HEK293 (cell line): ENCODE measurements around the gene GLI1.

ENCODE experiments used
- CTCF ChIA-PET: fragments of 350-600 bp; formaldehyde crosslinking; extraction: SDS; loops from one replicate; lab custom pipeline; 2021; ENCODE audit warnings: antibody characterized with exemption; lab: Yijun Ruan, JAX
- POLR2A ChIA-PET: fragments of 300-600 bp; formaldehyde crosslinking; extraction: SDS; loops from one replicate; lab custom pipeline; 2020; ENCODE audit warnings: antibody characterized with exemption, inconsistent platforms; lab: Yijun Ruan, JAX
- H3K27ac ChIP-seq: fragments of 200-500 bp; sonication (Bioruptor generic); 2 replicates; pipeline ENCODE4 v1.5.1; 2014; ENCODE audit warnings: low read depth, low read length, control low read depth, inconsistent platforms; ENCODE audit errors: extremely low read depth
- H3K36me3 ChIP-seq, 2 experiments: fragments of 200-500 bp in 1 of 2; sonication (Bioruptor generic) in 1 of 2; 1 replicate in 1 of 2; 2 replicates in 1 of 2; pipeline ENCODE4 v1.5.1; 2014 to 2017; ENCODE audit warnings: inconsistent platforms in 2 of 2, low read length in 2 of 2; ENCODE audit not compliant: control insufficient read depth in 2 of 2, insufficient read depth in 1 of 2
- H3K4me1 ChIP-seq: fragments of 200-500 bp; sonication (Bioruptor generic); 2 replicates; pipeline ENCODE4 v1.5.1; 2014; ENCODE audit warnings: mild to moderate bottlenecking, low read length, inconsistent platforms; ENCODE audit not compliant: control insufficient read depth, insufficient read depth
- H3K4me3 ChIP-seq: 2 replicates; pipeline ENCODE4 v1.5.1; 2011; ENCODE audit warnings: low read depth, mild to moderate bottlenecking, control low read depth, low read length, moderate library complexity
- H3K9me3 ChIP-seq: fragments of 200-500 bp; sonication (Bioruptor generic); 2 replicates; pipeline ENCODE4 v1.5.1; 2014; ENCODE audit warnings: low read depth, low read length, inconsistent platforms; ENCODE audit not compliant: control insufficient read depth, insufficient read depth
- CTCF ChIP-seq: fragments of 450-650 bp; formaldehyde crosslinking; IDR thresholded peaks from 2 replicates; pipeline ENCODE4 v1.5.1; 2016; ENCODE audit warnings: missing biosample characterization, missing genetic modification characterization
- FEZF1 ChIP-seq: fragments of 450-650 bp; formaldehyde crosslinking; IDR thresholded peaks from 2 replicates; pipeline ENCODE4 v1.5.1; 2016; ENCODE audit warnings: missing biosample characterization, missing genetic modification characterization
- KLF7 ChIP-seq: fragments of 450-650 bp; formaldehyde crosslinking; IDR thresholded peaks from 2 replicates; pipeline ENCODE4 v1.5.1; 2016; ENCODE audit warnings: missing biosample characterization, missing genetic modification characterization, borderline replicate concordance
- MYNN ChIP-seq: fragments of 450-650 bp; formaldehyde crosslinking; IDR thresholded peaks from 2 replicates; pipeline ENCODE4 v1.5.1; 2016; ENCODE audit warnings: missing biosample characterization, missing genetic modification characterization, borderline replicate concordance
- PRDM10 ChIP-seq: fragments of 450-650 bp; formaldehyde crosslinking; IDR thresholded peaks from 2 replicates; pipeline ENCODE4 v1.5.1; 2016; ENCODE audit warnings: missing biosample characterization, missing genetic modification characterization
- PRDM4 ChIP-seq: fragments of 450-650 bp; formaldehyde crosslinking; IDR thresholded peaks from 2 replicates; pipeline ENCODE4 v1.5.1; 2017; ENCODE audit warnings: missing biosample characterization, missing genetic modification characterization
- RBAK ChIP-seq: fragments of 450-650 bp; formaldehyde crosslinking; IDR thresholded peaks from 2 replicates; pipeline ENCODE4 v1.5.1; 2016; ENCODE audit warnings: missing biosample characterization, missing genetic modification characterization
- SETDB1 ChIP-seq: IDR thresholded peaks from one replicate; pipeline ENCODE4 v1.6.1; 2017; ENCODE audit warnings: mild to moderate bottlenecking, low read length, moderate library complexity, mixed read lengths; ENCODE audit not compliant: insufficient read length
- ZFP37 ChIP-seq: fragments of 450-650 bp; formaldehyde crosslinking; IDR thresholded peaks from 2 replicates; pipeline ENCODE4 v1.5.1; 2016; ENCODE audit warnings: missing biosample characterization, missing genetic modification characterization
- ZFP41 ChIP-seq: fragments of 450-650 bp; formaldehyde crosslinking; IDR thresholded peaks from 2 replicates; pipeline ENCODE4 v1.5.1; 2016; ENCODE audit warnings: missing biosample characterization, missing genetic modification characterization, borderline replicate concordance
- ZFP69B ChIP-seq: fragments of 450-650 bp; formaldehyde crosslinking; IDR thresholded peaks from 2 replicates; pipeline ENCODE4 v1.5.1; 2016; ENCODE audit warnings: missing biosample characterization, missing genetic modification characterization
- ZNF146 ChIP-seq: fragments of 450-650 bp; formaldehyde crosslinking; IDR thresholded peaks from 2 replicates; pipeline ENCODE4 v1.5.1; 2016; ENCODE audit warnings: missing biosample characterization, missing genetic modification characterization
- ZNF184 ChIP-seq: fragments of 450-650 bp; IDR thresholded peaks from 2 replicates; pipeline ENCODE4 v1.5.1; 2018; ENCODE audit warnings: missing biosample characterization, mild to moderate bottlenecking, missing genetic modification characterization
- ZNF501 ChIP-seq: fragments of 450-650 bp; formaldehyde crosslinking; IDR thresholded peaks from 2 replicates; pipeline ENCODE4 v1.5.1; 2016; ENCODE audit warnings: missing biosample characterization, missing genetic modification characterization
- ZNF518A ChIP-seq: fragments of 450-650 bp; formaldehyde crosslinking; conservative IDR thresholded peaks from 2 replicates; pipeline ENCODE4 v1.5.1; 2016; ENCODE audit warnings: low read depth, missing biosample characterization, missing genetic modification characterization
- ZNF677 ChIP-seq: fragments of 450-650 bp; IDR thresholded peaks from 2 replicates; pipeline ENCODE4 v1.5.0; 2018; ENCODE audit warnings: missing biosample characterization, mild to moderate bottlenecking, missing genetic modification characterization, moderate library complexity
- ZNF791 ChIP-seq: fragments of 450-650 bp; formaldehyde crosslinking; IDR thresholded peaks from 2 replicates; pipeline ENCODE4 v1.5.1; 2016; ENCODE audit warnings: missing biosample characterization, missing genetic modification characterization

The GLI1 gene

GRCh38 chr12:57473886-57474285, 14.3 kb downstream of the GLI1 start:
- CTCF ChIA-PET, result interaction anchor here (0.6 to 2.4 kb wide), 5 partner anchors 12 to 261 kb away, joined by 3 to 19 read pairs (median 5); partner anchors contain the start of gene GLI1
- H3K36me3 ChIP-seq, result no peaks in the 10 kb centered on the region
- H3K4me1 ChIP-seq, result no peaks in the 10 kb centered on the region
- H3K9me3 ChIP-seq, result no peaks in the 10 kb centered on the region
- POLR2A ChIA-PET, result no interaction called here
- TF ChIP-seq ZFP41 (tag by site-specific recombination) (no peak), FEZF1 (tag by site-specific recombination) (no peak), ZNF146 (tag by site-specific recombination) (no peak), RBAK (tag by site-specific recombination) (no peak), ZFP69B (no peak), PRDM4 (tag by site-specific recombination) (no peak), ZFP37 (tag by site-specific recombination) (no peak), PRDM10 (tag by site-specific recombination) (no peak), SETDB1 (no peak), ZNF518A (tag by site-specific recombination) (no peak), ZNF791 (no peak), ZNF677 (tag by site-specific recombination) (no peak), ZNF501 (tag by site-specific recombination) (no peak), KLF7 (no peak), CTCF (tag by site-specific recombination) (no peak), MYNN (no peak), ZNF184 (tag by site-specific recombination) (no peak)
- no peak overlapping the region for H3K27ac ChIP-seq
- no peak overlapping the region for H3K4me3 ChIP-seq
